BJ (cell line): ENCODE data around the gene FBXL7. TPM values are rescaled to one million over a fixed set of nuclear protein-coding genes. Genes with fewer than 3 reads are reported as not detected.

Experiments used
- CTCF ChIA-PET: fragments of 350-600 bp; formaldehyde crosslinking; extraction: SDS; loops from one replicate; lab custom pipeline; 2021; ENCODE audit warnings: antibody characterized with exemption, inconsistent platforms; lab: Yijun Ruan, JAX
- POLR2A ChIA-PET: fragments of 300-600 bp; sonication (Branson Sonifier 250); formaldehyde crosslinking; extraction: SDS; loops from one replicate; lab custom pipeline; 2021; ENCODE audit warnings: antibody characterized with exemption; lab: Charles Lee
- DNase-seq: peaks from one replicate; pipeline ENCODE4 v3.0.0-alpha.2; 2011; ENCODE audit warnings: low read depth
- H3K27me3 ChIP-seq: 2 replicates; pipeline ENCODE4 v1.6.0; 2011; ENCODE audit warnings: low read length; ENCODE audit not compliant: control insufficient read depth, insufficient read depth
- H3K36me3 ChIP-seq: 2 replicates; pipeline ENCODE4 v1.5.1; 2011; ENCODE audit warnings: low read length; ENCODE audit not compliant: control insufficient read depth, insufficient read depth
- H3K4me3 ChIP-seq: 2 replicates; pipeline ENCODE4 v1.5.1; 2011; ENCODE audit warnings: low read depth, mild to moderate bottlenecking, control low read depth, low read length
- CTCF ChIP-seq: IDR thresholded peaks from 2 replicates; pipeline ENCODE4 v1.5.1; 2011; ENCODE audit warnings: low read depth, mild to moderate bottlenecking, control low read depth, inconsistent platforms, low read length, moderate library complexity; ENCODE audit not compliant: insufficient read depth
- polyA plus RNA-seq: library from polyadenylated mRNA; depleted of rRNA; stranded (reverse); fragments of >200 nt; gene quantifications from 2 replicates; pipeline ENCODE4 v1.2.3, GENCODE V29; 2011

FBXL7 gene
- polyA plus RNA-seq, 1 experiment, result 23.2 TPM

- no peak for DNase-seq
- H3K4me3 ChIP-seq, result no peak overlapping the region
- POLR2A ChIA-PET, result no interaction called here
- H3K36me3 ChIP-seq, result peaks cover 1% of the 10 kb centered on the region; the same call in 1 of the 2 replicates
- no peaks in the 10 kb centered on the region for H3K27me3 ChIP-seq
- no peak for TF ChIP-seq CTCF
- CTCF ChIA-PET, result no interaction called here
These were observed 95.9 kb downstream of the FBXL7 start for GRCh38 chr5:15595929-15596328.

GRCh38 chr5:15596936-15597335 lies 97.0 kb downstream of the FBXL7 start:
- Histone ChIP-seq H3K27me3 (no peaks in the 10 kb centered on the region), H3K4me3 (no peak overlapping the region), H3K36me3 (peaks cover 1% of the 10 kb centered on the region)
- DNase-seq, result no peak
- POLR2A ChIA-PET, result no interaction called here
- CTCF ChIA-PET, result interaction anchor here (0.8 to 1.7 kb wide), 3 partner anchors 10 to 491 kb away, joined by 3 to 4 read pairs (median 4); no protein-coding TSS in a partner anchor
- no peak for TF ChIP-seq CTCF

- H3K36me3 ChIP-seq, result peaks cover 1% of the 10 kb centered on the region
- ChIA-PET CTCF (interaction anchor here (0.7 to 1.7 kb wide), 4 partner anchors 9 to 492 kb away, joined by 3 to 4 read pairs (median 4); no protein-coding TSS in a partner anchor), POLR2A (no interaction called here)
- no peak for DNase-seq
- no peak overlapping the region for H3K4me3 ChIP-seq
- no peak for TF ChIP-seq CTCF
- H3K27me3 ChIP-seq, result no peaks in the 10 kb centered on the region
These were observed 97.8 kb downstream of the FBXL7 start for GRCh38 chr5:15597804-15598203.

- Histone ChIP-seq H3K4me3 (no peak overlapping the region), H3K36me3 (peaks cover 1% of the 10 kb centered on the region), H3K27me3 (no peaks in the 10 kb centered on the region)
- DNase-seq, result no peak
- POLR2A ChIA-PET, result no interaction called here
- peak; percentile 55 for TF ChIP-seq CTCF
- CTCF ChIA-PET, result interaction anchor here (0.7 to 1.7 kb wide), 6 partner anchors 8 to 174 kb away, joined by 3 to 4 read pairs (median 4); no protein-coding TSS in a partner anchor
These were observed 98.4 kb downstream of the FBXL7 start for GRCh38 chr5:15598294-15598902.

GRCh38 chr5:15600035-15600434 lies 100.1 kb downstream of the FBXL7 start:
- Histone ChIP-seq H3K36me3 (no peaks in the 10 kb centered on the region; the same call in 1 of the 2 replicates), H3K27me3 (no peaks in the 10 kb centered on the region), H3K4me3 (no peak overlapping the region)
- no peak for DNase-seq
- TF ChIP-seq CTCF, result no peak
- ChIA-PET CTCF (interaction anchor here (1.7 kb wide), 1 partner anchor 11 kb away, joined by 4 read pairs; no protein-coding TSS in a partner anchor), POLR2A (interaction anchor here (0.5 kb wide), 1 partner anchor 118 kb away, joined by 3 read pairs; no protein-coding TSS in a partner anchor)
